Measurements from ENCODE around the gene RPRML.

GRCh38 chr17:46942441-46943217 is 36.4 kb downstream of the RPRML start:
- no peak for TF ChIP-seq POLR2A (IDR thresholded peaks at IDR 0.05)
- TF ChIP-seq, protein P1, sequence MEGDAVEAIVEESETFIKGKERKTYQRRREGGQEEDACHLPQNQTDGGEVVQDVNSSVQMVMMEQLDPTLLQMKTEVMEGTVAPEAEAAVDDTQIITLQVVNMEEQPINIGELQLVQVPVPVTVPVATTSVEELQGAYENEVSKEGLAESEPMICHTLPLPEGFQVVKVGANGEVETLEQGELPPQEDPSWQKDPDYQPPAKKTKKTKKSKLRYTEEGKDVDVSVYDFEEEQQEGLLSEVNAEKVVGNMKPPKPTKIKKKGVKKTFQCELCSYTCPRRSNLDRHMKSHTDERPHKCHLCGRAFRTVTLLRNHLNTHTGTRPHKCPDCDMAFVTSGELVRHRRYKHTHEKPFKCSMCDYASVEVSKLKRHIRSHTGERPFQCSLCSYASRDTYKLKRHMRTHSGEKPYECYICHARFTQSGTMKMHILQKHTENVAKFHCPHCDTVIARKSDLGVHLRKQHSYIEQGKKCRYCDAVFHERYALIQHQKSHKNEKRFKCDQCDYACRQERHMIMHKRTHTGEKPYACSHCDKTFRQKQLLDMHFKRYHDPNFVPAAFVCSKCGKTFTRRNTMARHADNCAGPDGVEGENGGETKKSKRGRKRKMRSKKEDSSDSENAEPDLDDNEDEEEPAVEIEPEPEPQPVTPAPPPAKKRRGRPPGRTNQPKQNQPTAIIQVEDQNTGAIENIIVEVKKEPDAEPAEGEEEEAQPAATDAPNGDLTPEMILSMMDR (IDR thresholded peaks at IDR 0.05) = peak; percentile 20 to 70 (median 54)
- no peak for TF ChIP-seq POLR2AphosphoS5 (IDR thresholded peaks at IDR 0.05)
- TF ChIP-seq EP300 (IDR thresholded peaks at IDR 0.05) = no peak
